GM12865 (cell line): ENCODE results near the gene CLEC20A.

ENCODE experiments used
- DNase-seq: peaks from one replicate; pipeline ENCODE4 v3.0.0; 2010; ENCODE audit warnings: low read depth
- H3K4me3 ChIP-seq: 2 replicates; pipeline ENCODE4 v1.5.1; 2011; ENCODE audit warnings: mild to moderate bottlenecking, low read depth, low read length, control low read depth
- TF ChIP-seq, protein P1 (sequence below): IDR thresholded peaks from 2 replicates; pipeline ENCODE4 v1.5.1; 2011; ENCODE audit warnings: low read length, control low read depth, low read depth, inconsistent platforms; ENCODE audit not compliant: insufficient read depth; ENCODE audit errors: missing control alignments

Gene CLEC20A

DNA sequence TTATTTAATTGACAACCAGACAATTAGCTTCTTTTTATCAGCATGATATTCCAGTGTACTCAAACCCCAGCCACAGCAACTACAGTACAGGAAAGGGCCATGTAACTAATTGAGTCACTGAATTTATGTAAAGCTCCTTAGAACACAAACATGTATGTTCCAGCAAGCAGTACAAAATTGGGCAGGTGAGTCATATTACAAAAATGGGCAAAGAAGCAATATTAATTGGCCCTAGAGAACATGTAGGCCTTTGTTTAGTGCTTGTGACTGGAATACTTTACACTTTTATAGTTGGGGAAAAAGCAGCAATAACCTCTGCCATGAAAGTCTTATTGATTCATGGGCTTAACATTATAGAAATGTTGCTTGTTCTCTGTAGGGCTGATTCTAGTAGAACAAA, 31.8 kb downstream of the CLEC20A start:
- no peak overlapping the region for H3K4me3 ChIP-seq
- TF ChIP-seq, protein P1, sequence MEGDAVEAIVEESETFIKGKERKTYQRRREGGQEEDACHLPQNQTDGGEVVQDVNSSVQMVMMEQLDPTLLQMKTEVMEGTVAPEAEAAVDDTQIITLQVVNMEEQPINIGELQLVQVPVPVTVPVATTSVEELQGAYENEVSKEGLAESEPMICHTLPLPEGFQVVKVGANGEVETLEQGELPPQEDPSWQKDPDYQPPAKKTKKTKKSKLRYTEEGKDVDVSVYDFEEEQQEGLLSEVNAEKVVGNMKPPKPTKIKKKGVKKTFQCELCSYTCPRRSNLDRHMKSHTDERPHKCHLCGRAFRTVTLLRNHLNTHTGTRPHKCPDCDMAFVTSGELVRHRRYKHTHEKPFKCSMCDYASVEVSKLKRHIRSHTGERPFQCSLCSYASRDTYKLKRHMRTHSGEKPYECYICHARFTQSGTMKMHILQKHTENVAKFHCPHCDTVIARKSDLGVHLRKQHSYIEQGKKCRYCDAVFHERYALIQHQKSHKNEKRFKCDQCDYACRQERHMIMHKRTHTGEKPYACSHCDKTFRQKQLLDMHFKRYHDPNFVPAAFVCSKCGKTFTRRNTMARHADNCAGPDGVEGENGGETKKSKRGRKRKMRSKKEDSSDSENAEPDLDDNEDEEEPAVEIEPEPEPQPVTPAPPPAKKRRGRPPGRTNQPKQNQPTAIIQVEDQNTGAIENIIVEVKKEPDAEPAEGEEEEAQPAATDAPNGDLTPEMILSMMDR: no peak
- no peak for DNase-seq

DNA sequence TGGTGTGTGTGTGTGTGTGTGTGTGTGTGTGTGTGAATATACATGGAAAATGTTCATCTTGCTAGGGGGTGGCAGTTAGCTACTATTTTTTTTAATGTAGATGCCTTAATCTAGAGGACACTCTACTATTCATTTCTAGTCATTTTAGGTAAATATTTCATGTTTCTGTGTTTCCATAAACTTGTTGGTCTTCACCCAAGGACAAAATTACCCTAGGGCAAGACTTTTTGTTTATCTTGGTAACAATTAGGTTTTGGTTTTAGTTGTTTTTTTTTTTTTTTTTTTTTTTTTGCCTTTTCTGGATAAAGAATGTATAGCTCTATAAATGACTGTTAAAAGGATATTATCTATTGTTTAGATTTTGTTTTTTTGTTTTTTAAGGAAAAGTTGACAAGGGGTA, 32.2 kb downstream of the CLEC20A start:
- DNase-seq: no peak
- no peak overlapping the region for H3K4me3 ChIP-seq
- TF ChIP-seq, protein P1: no peak

DNA sequence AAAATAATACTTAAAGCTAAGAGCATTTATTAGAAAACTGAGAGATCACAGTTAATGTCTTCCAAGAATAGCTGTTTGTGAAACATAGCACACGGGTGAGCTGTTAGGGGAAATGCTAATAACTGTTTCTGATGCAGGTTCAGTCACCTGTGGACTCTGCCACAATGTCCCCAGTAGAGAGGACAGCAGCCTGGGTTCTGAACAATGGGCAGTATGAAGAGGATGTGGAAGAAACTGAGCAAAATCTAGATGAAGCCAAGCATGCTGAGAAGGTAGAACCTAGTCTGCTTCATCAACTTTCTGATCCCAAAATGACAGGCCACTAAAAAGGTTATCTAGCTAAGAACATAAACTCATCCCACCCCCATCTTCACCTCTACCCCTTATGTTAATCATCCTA, 32.6 kb downstream of the CLEC20A start:
- no peak overlapping the region for H3K4me3 ChIP-seq
- TF ChIP-seq, protein P1: no peak
- no peak for DNase-seq

DNA sequence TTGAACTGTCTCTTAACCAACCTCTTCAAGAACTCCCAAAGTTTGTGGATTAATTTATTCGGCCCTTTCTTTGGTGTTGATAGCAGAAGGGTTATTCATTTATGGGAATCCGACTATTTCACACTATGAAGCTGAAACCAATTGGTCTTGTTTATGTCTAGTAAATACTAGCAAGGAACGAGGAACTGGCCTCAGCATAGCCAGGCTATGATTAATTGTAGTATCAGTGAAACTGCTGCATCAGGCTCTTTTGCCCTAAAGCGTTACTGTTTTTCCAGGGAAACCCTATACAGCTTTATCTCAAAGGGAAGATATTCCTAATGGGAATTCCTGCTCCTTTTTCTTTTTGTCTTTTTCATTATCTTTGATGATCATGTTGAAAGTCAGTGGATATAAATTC, 35.1 kb downstream of the CLEC20A start:
- TF ChIP-seq, protein P1: no peak
- H3K4me3 ChIP-seq: no peak overlapping the region
- no peak for DNase-seq

DNA sequence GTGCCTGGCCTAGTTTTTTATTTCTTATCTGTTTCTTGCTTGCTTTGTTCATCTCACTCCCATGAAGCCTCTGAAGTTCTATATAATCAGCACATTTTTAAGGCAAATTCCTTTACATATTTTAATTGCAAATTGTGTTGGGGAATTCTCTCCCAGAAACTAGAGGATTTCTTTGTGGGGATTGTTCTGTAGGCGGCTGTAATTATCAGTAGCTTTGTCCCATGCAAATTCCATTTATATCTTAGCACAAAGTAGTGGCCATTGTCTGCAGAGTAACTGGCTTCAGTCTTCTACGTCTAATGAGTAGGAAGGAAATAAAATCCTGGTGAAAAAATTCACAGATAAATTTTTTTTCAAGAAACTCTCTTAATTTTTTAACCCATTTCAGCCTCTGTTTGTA, 35.7 kb downstream of the CLEC20A start:
- TF ChIP-seq, protein P1: no peak
- DNase-seq: no peak

DNA sequence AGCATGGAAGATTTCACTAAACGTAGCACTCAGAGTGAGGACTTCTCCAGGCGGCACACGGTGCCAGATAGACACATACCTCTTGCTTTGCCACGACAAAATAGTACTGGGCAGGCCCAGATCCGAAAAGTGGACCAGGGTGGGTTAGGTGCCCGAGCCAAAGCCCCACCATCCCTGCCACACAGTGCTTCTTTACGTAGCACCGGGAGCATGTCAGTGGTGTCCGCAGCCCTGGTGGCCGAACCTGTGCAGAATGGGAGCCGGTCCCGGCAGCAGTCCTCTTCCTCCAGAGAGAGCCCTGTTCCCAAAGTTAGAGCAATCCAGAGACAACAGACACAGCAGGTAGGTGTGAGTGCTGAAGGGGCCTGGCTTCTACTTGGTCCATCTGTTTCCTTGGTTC, 38.6 kb downstream of the CLEC20A start:
- TF ChIP-seq, protein P1: no peak
- no peak overlapping the region for H3K4me3 ChIP-seq
- DNase-seq: no peak

More for the DNA sequence above, 35.7 kb downstream of the CLEC20A start:
- no peak overlapping the region for H3K4me3 ChIP-seq

DNA sequence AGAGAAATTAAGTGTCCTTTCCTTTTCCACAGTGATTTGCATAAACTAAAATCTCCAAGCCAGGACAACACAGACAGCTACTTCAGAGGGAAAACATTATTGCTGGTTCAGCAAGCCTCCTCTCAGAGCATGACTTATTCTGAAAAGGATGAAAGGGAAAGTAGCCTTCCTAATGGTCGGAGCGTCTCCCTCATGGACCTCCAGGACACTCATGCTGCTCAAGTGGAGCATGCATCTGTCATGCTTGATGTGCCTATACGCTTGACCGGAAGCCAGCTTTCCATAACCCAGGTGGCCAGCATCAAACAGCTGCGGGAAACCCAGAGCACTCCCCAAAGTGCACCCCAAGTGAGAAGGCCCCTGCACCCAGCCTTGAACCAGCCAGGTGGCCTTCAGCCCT, 39.1 kb downstream of the CLEC20A start:
- H3K4me3 ChIP-seq: no peak overlapping the region
- TF ChIP-seq, protein P1: no peak
- no peak for DNase-seq
